Caco-2 (cell line): ENCODE measurements around the gene SGCG. TPM values are rescaled to one million over a fixed set of nuclear protein-coding genes. Genes with fewer than 3 reads are reported as not detected.

ENCODE experiments used
- BruUV-seq: library from RNA; stranded (reverse); fragments of 400-500 nt; replicated peaks from 2 replicates; lab custom pipeline; 2021; lab: Mats Ljungman, UMichigan
- CTCF ChIA-PET: fragments of 300-600 bp; sonication (Branson Sonifier 250); formaldehyde crosslinking; loops from one replicate; lab custom pipeline; 2022; ENCODE audit warnings: antibody characterized with exemption; lab: Charles Lee
- POLR2A ChIA-PET: fragments of 300-600 bp; sonication (Branson Sonifier 250); formaldehyde crosslinking; loops from one replicate; lab custom pipeline; 2022; ENCODE audit warnings: antibody characterized with exemption; lab: Charles Lee
- DNase-seq, 2 experiments: peaks; one replicate each; pipeline versions ENCODE4 v3.0.0 to v3.0.0-alpha.2; 2020 to 2022
- H3K27me3 ChIP-seq: replicated peaks from 2 replicates; pipeline ENCODE4 v1.6.0; 2011; ENCODE audit warnings: low read length; ENCODE audit not compliant: control insufficient read depth, insufficient read depth
- H3K36me3 ChIP-seq: 2 replicates; pipeline ENCODE4 v1.5.1; 2011; ENCODE audit warnings: low read length; ENCODE audit not compliant: control insufficient read depth, insufficient read depth
- H3K4me1 ChIP-seq: fragments of 250-450 bp; sonication (Bioruptor Pico); 2 replicates; pipeline ENCODE4 v1.5.1; 2020; ENCODE audit warnings: mild to moderate bottlenecking
- H3K4me3 ChIP-seq: 2 replicates; pipeline ENCODE4 v1.5.1; 2011; ENCODE audit warnings: low read depth, mild to moderate bottlenecking, control low read depth, low read length
- H3K9me3 ChIP-seq: fragments of 250-450 bp; sonication (Bioruptor Pico); 2 replicates; pipeline ENCODE4 v1.5.1; 2020; ENCODE audit warnings: mild to moderate bottlenecking, moderate library complexity
- H3K27ac Mint-ChIP-seq: one replicate; pipeline ENCODE4 v1.8.0; 2022; ENCODE audit warnings: mixed read lengths; ENCODE audit not compliant: unreplicated experiment
- H3K27me3 Mint-ChIP-seq: one replicate; pipeline ENCODE4 v1.8.0; 2022; ENCODE audit warnings: mixed read lengths; ENCODE audit not compliant: insufficient read depth, unreplicated experiment
- H3K36me3 Mint-ChIP-seq: one replicate; pipeline ENCODE4 v1.8.0; 2022; ENCODE audit warnings: mild to moderate bottlenecking, mixed read lengths; ENCODE audit not compliant: insufficient read depth, unreplicated experiment
- H3K4me1 Mint-ChIP-seq: one replicate; pipeline ENCODE4 v1.8.0; 2022; ENCODE audit warnings: low read depth, mixed read lengths; ENCODE audit not compliant: unreplicated experiment
- H3K4me3 Mint-ChIP-seq: one replicate; pipeline ENCODE4 v1.8.0; 2022; ENCODE audit warnings: mild to moderate bottlenecking, moderate library complexity, mixed read lengths; ENCODE audit not compliant: unreplicated experiment
- H3K9me3 Mint-ChIP-seq: one replicate; pipeline ENCODE4 v1.8.0; 2022; ENCODE audit warnings: mixed read lengths; ENCODE audit not compliant: unreplicated experiment
- CTCF ChIP-seq, 2 experiments: fragments of 200-600 bp in 1 of 2; IDR thresholded peaks; 1 replicate in 1 of 2; 2 replicates in 1 of 2; pipeline versions ENCODE4 v1.5.1 to v1.8.0; 2011 to 2022; ENCODE audit warnings: antibody characterized with exemption in 1 of 2, control low read depth in 1 of 2, inconsistent platforms in 1 of 2, low read depth in 1 of 2, low read length in 1 of 2, mild to moderate bottlenecking in 1 of 2, moderate library complexity in 1 of 2; ENCODE audit not compliant: insufficient read depth in 1 of 2, severe bottlenecking in 1 of 2, unreplicated experiment in 1 of 2
- intact Hi-C: fragments of 100-400 bp; cut with micrococcal nuclease; formaldehyde crosslinking; loops from one replicate; pipeline ENCODE4 v1.10.0; 2022; ENCODE audit not compliant: unreplicated experiment
- total RNA-seq: library from RNA; stranded (reverse); gene quantifications from 2 replicates; pipeline ENCODE4 v1.2.3, GENCODE V29; 2022

SGCG gene
- total RNA-seq, 1 experiment from 2014 or later: not detected

DNA sequence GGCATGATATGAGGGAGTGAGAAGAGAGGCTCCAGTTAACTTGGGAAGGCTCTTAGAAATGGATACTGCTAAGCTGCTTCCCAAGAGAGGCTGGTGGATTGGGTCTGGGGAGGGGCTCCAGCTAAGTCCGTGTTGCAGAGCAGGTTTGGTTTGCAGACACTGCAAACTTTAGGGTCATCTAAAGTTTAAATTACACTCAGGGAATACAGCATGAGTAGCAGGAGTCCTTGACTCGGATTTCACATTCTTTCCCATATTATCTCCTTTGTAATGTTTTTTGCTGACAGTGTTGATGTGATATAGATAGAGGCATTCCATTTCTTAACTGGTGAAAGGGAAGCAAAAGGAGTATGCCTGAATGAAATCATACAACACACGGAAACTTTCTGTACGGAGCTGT, 31.9 kb downstream of the SGCG start:
- Histone ChIP-seq H3K27me3 (no peaks in the 10 kb centered on the region), H3K9me3 (peaks cover 14% of the 10 kb centered on the region), H3K4me1 (no peaks in the 10 kb centered on the region), H3K4me3 (no peak overlapping the region), H3K36me3 (no peaks in the 10 kb centered on the region)
- ChIA-PET POLR2A (no interaction called here), CTCF (no interaction called here)
- intact Hi-C loops: no loop called here
- BruUV-seq: no TSS peak
- no peaks in the 10 kb centered on the region for H3K36me3 Mint-ChIP-seq
- H3K27ac Mint-ChIP-seq: no peak overlapping the region
- peaks cover 7% of the 10 kb centered on the region for H3K27me3 Mint-ChIP-seq
- peaks cover 9% of the 10 kb centered on the region for H3K4me1 Mint-ChIP-seq
- H3K9me3 Mint-ChIP-seq: peaks cover 24% of the 10 kb centered on the region
- H3K4me3 Mint-ChIP-seq: no peak overlapping the region
- peak in 1 of 2 experiments; percentile 41 for DNase-seq
- no peak for TF ChIP-seq CTCF (IDR thresholded peaks at IDR 0.05; ENCODE audit: insufficient read depth in 1 of 2, low read depth in 1 of 2, low read length in 1 of 2, severe bottlenecking in 1 of 2, unreplicated experiment in 1 of 2)

DNA sequence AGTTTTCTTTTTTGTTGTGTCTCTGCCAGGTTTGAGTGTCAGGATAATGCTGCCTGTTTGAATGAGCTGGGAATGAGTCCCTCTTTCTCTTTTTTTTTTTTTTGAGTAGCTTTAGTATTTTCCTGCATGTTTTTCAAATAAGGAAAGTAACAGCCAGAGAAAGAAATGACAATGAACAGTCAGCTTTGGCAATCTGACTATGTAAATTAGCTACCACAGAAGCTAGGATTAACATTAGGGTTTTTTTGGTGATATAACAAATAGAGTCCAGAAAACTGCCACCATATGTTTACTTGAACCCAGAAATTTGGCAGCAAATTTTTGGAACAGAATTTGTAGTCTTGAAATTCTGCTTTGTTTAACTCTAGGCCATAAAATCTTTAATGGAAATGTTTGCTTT, 50.5 kb downstream of the SGCG start:
- TF ChIP-seq CTCF (IDR thresholded peaks at IDR 0.05; ENCODE audit: insufficient read depth in 1 of 2, low read depth in 1 of 2, low read length in 1 of 2, severe bottlenecking in 1 of 2, unreplicated experiment in 1 of 2): no peak
- ChIA-PET CTCF (interaction anchor here (0.7 kb wide), 1 partner anchor 202 kb away, joined by 3 read pairs; no protein-coding TSS in a partner anchor), POLR2A (no interaction called here)
- Mint-ChIP-seq H3K27me3 (peaks cover 9% of the 10 kb centered on the region), H3K4me3 (no peak overlapping the region), H3K4me1 (no peaks in the 10 kb centered on the region), H3K27ac (no peak overlapping the region), H3K9me3 (no peaks in the 10 kb centered on the region), H3K36me3 (no peaks in the 10 kb centered on the region)
- H3K4me3 ChIP-seq: no peak overlapping the region
- intact Hi-C loops: no loop called here
- no peaks in the 10 kb centered on the region for H3K4me1 ChIP-seq
- no TSS peak for BruUV-seq
- H3K36me3 ChIP-seq: no peaks in the 10 kb centered on the region
- DNase-seq: no peak
- no peaks in the 10 kb centered on the region for H3K9me3 ChIP-seq
- H3K27me3 ChIP-seq: no peaks in the 10 kb centered on the region

DNA sequence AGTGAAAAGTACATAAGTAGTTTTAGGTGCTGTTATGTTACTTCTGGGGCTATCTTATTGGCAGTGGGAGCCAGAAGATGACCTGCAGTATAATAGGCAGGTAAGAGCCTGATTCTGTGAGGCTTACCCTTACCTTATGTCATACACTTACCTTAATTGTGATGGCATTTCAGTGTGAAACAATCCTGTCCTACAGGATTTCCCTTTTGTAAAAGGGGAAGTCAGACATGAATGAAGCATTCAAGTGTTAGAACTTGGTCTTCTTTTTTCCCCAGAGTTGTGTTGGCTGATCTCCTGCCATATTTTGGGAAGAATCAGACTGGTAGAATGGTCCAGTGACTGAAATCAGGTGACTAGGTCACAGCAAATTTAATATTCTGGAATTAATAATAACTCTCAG, 55.2 kb downstream of the SGCG start:
- no peaks in the 10 kb centered on the region for H3K36me3 Mint-ChIP-seq
- intact Hi-C loops: no loop called here
- H3K4me1 Mint-ChIP-seq: no peaks in the 10 kb centered on the region
- Histone ChIP-seq H3K4me3 (no peak overlapping the region), H3K4me1 (no peaks in the 10 kb centered on the region), H3K9me3 (no peaks in the 10 kb centered on the region), H3K27me3 (no peaks in the 10 kb centered on the region), H3K36me3 (no peaks in the 10 kb centered on the region)
- peaks cover 14% of the 10 kb centered on the region for H3K27me3 Mint-ChIP-seq
- no peak overlapping the region for H3K27ac Mint-ChIP-seq
- no peak for DNase-seq
- CTCF ChIA-PET: interaction anchor here (0.6 kb wide), 1 partner anchor 77 kb away, joined by 9 read pairs; no protein-coding TSS in a partner anchor
- no peak overlapping the region for H3K4me3 Mint-ChIP-seq
- POLR2A ChIA-PET: no interaction called here
- no peaks in the 10 kb centered on the region for H3K9me3 Mint-ChIP-seq
- TF ChIP-seq CTCF (IDR thresholded peaks at IDR 0.05; ENCODE audit: insufficient read depth in 1 of 2, low read depth in 1 of 2, low read length in 1 of 2, severe bottlenecking in 1 of 2, unreplicated experiment in 1 of 2): no peak
- no TSS peak for BruUV-seq
